GM23338 (cell line): ENCODE data around the gene TMPRSS6. TPM values are rescaled to one million over a fixed set of nuclear protein-coding genes. Genes with fewer than 3 reads are reported as not detected.

Source experiments
- ATAC-seq: fragments of 200-7000 bp; cut with Tn5 transposase; 3 replicates; pipeline ENCODE4 v1.9.1; 2020
- DNase-seq: peaks from one replicate; pipeline ENCODE4 v3.0.0-alpha.2; 2015; ENCODE audit warnings: low spot score
- H2AFZ ChIP-seq: fragments of 200-600 bp; sonication (generic); 2 replicates; pipeline ENCODE4 v1.8.0; 2016; ENCODE audit warnings: antibody characterized with exemption, mild to moderate bottlenecking, moderate library complexity
- H3F3A ChIP-seq: fragments of 200-600 bp; sonication (generic); replicated peaks from 2 replicates; pipeline ENCODE4 v1.8.0; 2017; ENCODE audit warnings: antibody characterized with exemption, mixed run types, low read depth
- H3K27ac ChIP-seq: fragments of 200-600 bp; sonication (generic); 2 replicates; pipeline ENCODE4 v1.6.1; 2016; ENCODE audit warnings: low read depth
- H3K27me3 ChIP-seq: fragments of 200-600 bp; sonication (generic); 2 replicates; pipeline ENCODE4 v1.8.0; 2016; ENCODE audit warnings: mild to moderate bottlenecking, mixed run types, moderate library complexity; ENCODE audit not compliant: insufficient read depth
- H3K36me3 ChIP-seq: fragments of 200-600 bp; sonication (generic); 2 replicates; pipeline ENCODE4 v1.8.0; 2016; ENCODE audit warnings: mild to moderate bottlenecking; ENCODE audit not compliant: insufficient read depth
- H3K4me1 ChIP-seq: fragments of 200-600 bp; sonication (generic); 2 replicates; pipeline ENCODE4 v1.8.0; 2016; ENCODE audit warnings: mild to moderate bottlenecking, moderate library complexity; ENCODE audit not compliant: insufficient read depth
- H3K4me2 ChIP-seq: fragments of 200-600 bp; sonication (generic); 2 replicates; pipeline ENCODE4 v1.7.1; 2017; ENCODE audit warnings: mixed run types
- H3K4me3 ChIP-seq: fragments of 200-600 bp; sonication (generic); 2 replicates; pipeline ENCODE4 v1.6.1; 2016; ENCODE audit warnings: mixed run types
- H3K79me2 ChIP-seq: fragments of 200-600 bp; sonication (generic); replicated peaks from 2 replicates; pipeline ENCODE4 v1.8.0; 2017; ENCODE audit warnings: mild to moderate bottlenecking; ENCODE audit not compliant: insufficient read depth
- H3K9me2 ChIP-seq: fragments of 200-600 bp; sonication (generic); 2 replicates; pipeline ENCODE4 v1.8.0; 2017; ENCODE audit not compliant: insufficient read depth
- H4K20me1 ChIP-seq: fragments of 200-600 bp; sonication (generic); replicated peaks from 2 replicates; pipeline ENCODE4 v1.8.0; 2017; ENCODE audit warnings: mild to moderate bottlenecking; ENCODE audit not compliant: insufficient read depth
- H3K27ac Mint-ChIP-seq: 2 replicates; pipeline ENCODE4 v1.8.0; 2020; ENCODE audit warnings: inconsistent platforms, mild to moderate bottlenecking, moderate library complexity, mixed read lengths
- H3K27me3 Mint-ChIP-seq: 3 replicates; pipeline ENCODE4 v1.8.0; 2022; ENCODE audit warnings: low read depth, mild to moderate bottlenecking, moderate library complexity, mixed read lengths, inconsistent platforms; ENCODE audit not compliant: insufficient read depth, poor library complexity
- H3K36me3 Mint-ChIP-seq: 3 replicates; pipeline ENCODE4 v1.8.0; 2021; ENCODE audit warnings: low read depth, mild to moderate bottlenecking, inconsistent platforms, moderate library complexity, mixed read lengths
- H3K4me1 Mint-ChIP-seq: 3 replicates; pipeline ENCODE4 v1.8.0; 2020; ENCODE audit warnings: mild to moderate bottlenecking, inconsistent platforms, mixed read lengths
- H3K4me3 Mint-ChIP-seq: 3 replicates; pipeline ENCODE4 v1.8.0; 2021; ENCODE audit warnings: moderate library complexity, mild to moderate bottlenecking, inconsistent platforms, mixed read lengths
- H3K9me3 Mint-ChIP-seq: 3 replicates; pipeline ENCODE4 v1.8.0; 2020; ENCODE audit warnings: moderate library complexity, mild to moderate bottlenecking, inconsistent platforms, mixed read lengths
- CREB1 ChIP-seq: fragments of 250-450 bp; sonication (Bioruptor Pico); IDR thresholded peaks from 2 replicates; pipeline ENCODE4 v1.5.0; 2020; ENCODE audit warnings: low read depth, mild to moderate bottlenecking, moderate library complexity
- EZH2 ChIP-seq: fragments of 200-600 bp; sonication (generic); IDR thresholded peaks from one replicate; pipeline ENCODE4 v1.8.0; 2017; ENCODE audit warnings: antibody characterized with exemption, mild to moderate bottlenecking, low read depth; ENCODE audit not compliant: unreplicated experiment
- EZH2phosphoT487 ChIP-seq: fragments of 200-600 bp; sonication (generic); IDR thresholded peaks from one replicate; pipeline ENCODE4 v1.8.1; 2018; ENCODE audit warnings: antibody characterized with exemption; ENCODE audit not compliant: unreplicated experiment
- JUNB ChIP-seq: IDR thresholded peaks from one replicate; pipeline ENCODE4 v1.6.1; 2016; ENCODE audit warnings: antibody characterized with exemption; ENCODE audit not compliant: unreplicated experiment
- NANOG ChIP-seq: IDR thresholded peaks from 2 replicates; pipeline ENCODE4 v1.6.1; 2016; ENCODE audit warnings: antibody characterized with exemption, borderline replicate concordance
- POLR2AphosphoS5 ChIP-seq: IDR thresholded peaks from 2 replicates; pipeline ENCODE4 v1.6.1; 2016; ENCODE audit warnings: antibody characterized with exemption, low read depth
- STAT1 ChIP-seq: IDR thresholded peaks from one replicate; pipeline ENCODE4 v1.6.1; 2016; ENCODE audit warnings: antibody characterized with exemption; ENCODE audit not compliant: unreplicated experiment
- ZNF114 ChIP-seq: fragments of 250-450 bp; sonication (Bioruptor Pico); IDR thresholded peaks from 2 replicates; pipeline ENCODE4 v1.5.0; 2020; ENCODE audit warnings: mild to moderate bottlenecking, moderate library complexity
- ZNF331 ChIP-seq: fragments of 250-450 bp; sonication (Bioruptor Pico); IDR thresholded peaks from 2 replicates; pipeline ENCODE4 v1.5.0; 2020; ENCODE audit warnings: low read depth, mild to moderate bottlenecking, moderate library complexity
- polyA plus RNA-seq: library from polyadenylated mRNA; unstranded; fragments of >200 nt; fragmentation: Nextera tagmentation; extraction: Ambion mirVana; gene quantifications from 2 replicates; pipeline ENCODE4 v1.2.1, GENCODE V29; 2016
- total RNA-seq: library from RNA; depleted of rRNA; stranded (reverse); fragments of >200 nt; shearing (Covaris generic); gene quantifications from 2 replicates; pipeline ENCODE4 v1.2.3, GENCODE V29; 2014
- TF ChIP-seq, protein P1 (sequence below): IDR thresholded peaks from one replicate; pipeline ENCODE4 v1.6.1; 2018; ENCODE audit warnings: antibody characterized with exemption; ENCODE audit not compliant: unreplicated experiment
- TF ChIP-seq, protein P2 (sequence below): fragments of 250-450 bp; sonication (Bioruptor Pico); IDR thresholded peaks from 2 replicates; pipeline ENCODE4 v1.5.0; 2020; ENCODE audit warnings: mild to moderate bottlenecking, moderate library complexity
- TF ChIP-seq, protein P3 (sequence below), 2 experiments: fragments of 200-600 bp in 1 of 2; sonication (generic) in 1 of 2; conservative IDR thresholded peaks; 2 replicates each; pipeline versions ENCODE4 v1.5.1 to v1.6.1; 2016 to 2017; ENCODE audit warnings: antibody characterized with exemption in 2 of 2, low read depth in 2 of 2, mild to moderate bottlenecking in 2 of 2, moderate library complexity in 1 of 2
- TF ChIP-seq, protein P4 (sequence below): IDR thresholded peaks from 2 replicates; pipeline ENCODE4 v1.6.1; 2016; ENCODE audit warnings: antibody characterized with exemption

The TMPRSS6 gene
- total and polyA plus RNA-seq, 2 experiments from 2014 or later: 0.13 TPM; not detected in 1

DNA sequence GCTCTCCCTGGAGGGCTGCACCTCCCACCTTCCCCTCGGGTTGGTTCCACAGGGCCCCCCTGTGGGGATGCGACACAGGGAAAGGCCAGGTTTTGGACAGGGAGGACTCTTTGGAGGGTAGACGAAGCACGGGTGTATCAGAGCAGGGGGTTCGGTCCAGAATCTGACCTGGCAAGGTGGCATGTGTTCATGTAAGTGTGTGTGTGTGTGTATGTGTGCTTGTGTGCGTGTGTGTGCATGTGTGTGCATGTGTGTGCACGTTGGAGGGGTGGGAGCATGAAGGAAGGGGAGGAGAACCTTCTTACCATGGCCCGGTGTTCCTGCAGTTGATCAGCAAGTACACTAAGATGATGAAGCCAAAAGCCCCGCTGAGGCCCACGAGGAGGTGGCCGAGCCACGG lies 25.5 kb upstream of the TMPRSS6 start:
- Histone ChIP-seq H3F3A (no peaks in the 10 kb centered on the region), H3K79me2 (no peaks in the 10 kb centered on the region), H2AFZ (no peak overlapping the region), H3K27ac (no peak overlapping the region), H3K27me3 (no peaks in the 10 kb centered on the region), H3K4me1 (no peaks in the 10 kb centered on the region), H3K36me3 (no peaks in the 10 kb centered on the region), H4K20me1 (no peaks in the 10 kb centered on the region), H3K4me3 (no peak overlapping the region), H3K4me2 (no peak overlapping the region), H3K9me2 (no peaks in the 10 kb centered on the region)
- no peak overlapping the region for H3K4me3 Mint-ChIP-seq
- H3K9me3 Mint-ChIP-seq: no peaks in the 10 kb centered on the region
- H3K27me3 Mint-ChIP-seq: peaks cover 15% of the 10 kb centered on the region
- H3K4me1 Mint-ChIP-seq: no peaks in the 10 kb centered on the region; the same call in 2 of the 3 replicates
- H3K27ac Mint-ChIP-seq: no peak overlapping the region
- no peaks in the 10 kb centered on the region; the same call in 2 of the 3 replicates for H3K36me3 Mint-ChIP-seq
- no peak for DNase-seq
- TF ChIP-seq, protein P1, sequence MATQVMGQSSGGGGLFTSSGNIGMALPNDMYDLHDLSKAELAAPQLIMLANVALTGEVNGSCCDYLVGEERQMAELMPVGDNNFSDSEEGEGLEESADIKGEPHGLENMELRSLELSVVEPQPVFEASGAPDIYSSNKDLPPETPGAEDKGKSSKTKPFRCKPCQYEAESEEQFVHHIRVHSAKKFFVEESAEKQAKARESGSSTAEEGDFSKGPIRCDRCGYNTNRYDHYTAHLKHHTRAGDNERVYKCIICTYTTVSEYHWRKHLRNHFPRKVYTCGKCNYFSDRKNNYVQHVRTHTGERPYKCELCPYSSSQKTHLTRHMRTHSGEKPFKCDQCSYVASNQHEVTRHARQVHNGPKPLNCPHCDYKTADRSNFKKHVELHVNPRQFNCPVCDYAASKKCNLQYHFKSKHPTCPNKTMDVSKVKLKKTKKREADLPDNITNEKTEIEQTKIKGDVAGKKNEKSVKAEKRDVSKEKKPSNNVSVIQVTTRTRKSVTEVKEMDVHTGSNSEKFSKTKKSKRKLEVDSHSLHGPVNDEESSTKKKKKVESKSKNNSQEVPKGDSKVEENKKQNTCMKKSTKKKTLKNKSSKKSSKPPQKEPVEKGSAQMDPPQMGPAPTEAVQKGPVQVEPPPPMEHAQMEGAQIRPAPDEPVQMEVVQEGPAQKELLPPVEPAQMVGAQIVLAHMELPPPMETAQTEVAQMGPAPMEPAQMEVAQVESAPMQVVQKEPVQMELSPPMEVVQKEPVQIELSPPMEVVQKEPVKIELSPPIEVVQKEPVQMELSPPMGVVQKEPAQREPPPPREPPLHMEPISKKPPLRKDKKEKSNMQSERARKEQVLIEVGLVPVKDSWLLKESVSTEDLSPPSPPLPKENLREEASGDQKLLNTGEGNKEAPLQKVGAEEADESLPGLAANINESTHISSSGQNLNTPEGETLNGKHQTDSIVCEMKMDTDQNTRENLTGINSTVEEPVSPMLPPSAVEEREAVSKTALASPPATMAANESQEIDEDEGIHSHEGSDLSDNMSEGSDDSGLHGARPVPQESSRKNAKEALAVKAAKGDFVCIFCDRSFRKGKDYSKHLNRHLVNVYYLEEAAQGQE: no peak
- no peak for TF ChIP-seq CREB1 (CRISPR knock-in tag)
- TF ChIP-seq, protein P2, sequence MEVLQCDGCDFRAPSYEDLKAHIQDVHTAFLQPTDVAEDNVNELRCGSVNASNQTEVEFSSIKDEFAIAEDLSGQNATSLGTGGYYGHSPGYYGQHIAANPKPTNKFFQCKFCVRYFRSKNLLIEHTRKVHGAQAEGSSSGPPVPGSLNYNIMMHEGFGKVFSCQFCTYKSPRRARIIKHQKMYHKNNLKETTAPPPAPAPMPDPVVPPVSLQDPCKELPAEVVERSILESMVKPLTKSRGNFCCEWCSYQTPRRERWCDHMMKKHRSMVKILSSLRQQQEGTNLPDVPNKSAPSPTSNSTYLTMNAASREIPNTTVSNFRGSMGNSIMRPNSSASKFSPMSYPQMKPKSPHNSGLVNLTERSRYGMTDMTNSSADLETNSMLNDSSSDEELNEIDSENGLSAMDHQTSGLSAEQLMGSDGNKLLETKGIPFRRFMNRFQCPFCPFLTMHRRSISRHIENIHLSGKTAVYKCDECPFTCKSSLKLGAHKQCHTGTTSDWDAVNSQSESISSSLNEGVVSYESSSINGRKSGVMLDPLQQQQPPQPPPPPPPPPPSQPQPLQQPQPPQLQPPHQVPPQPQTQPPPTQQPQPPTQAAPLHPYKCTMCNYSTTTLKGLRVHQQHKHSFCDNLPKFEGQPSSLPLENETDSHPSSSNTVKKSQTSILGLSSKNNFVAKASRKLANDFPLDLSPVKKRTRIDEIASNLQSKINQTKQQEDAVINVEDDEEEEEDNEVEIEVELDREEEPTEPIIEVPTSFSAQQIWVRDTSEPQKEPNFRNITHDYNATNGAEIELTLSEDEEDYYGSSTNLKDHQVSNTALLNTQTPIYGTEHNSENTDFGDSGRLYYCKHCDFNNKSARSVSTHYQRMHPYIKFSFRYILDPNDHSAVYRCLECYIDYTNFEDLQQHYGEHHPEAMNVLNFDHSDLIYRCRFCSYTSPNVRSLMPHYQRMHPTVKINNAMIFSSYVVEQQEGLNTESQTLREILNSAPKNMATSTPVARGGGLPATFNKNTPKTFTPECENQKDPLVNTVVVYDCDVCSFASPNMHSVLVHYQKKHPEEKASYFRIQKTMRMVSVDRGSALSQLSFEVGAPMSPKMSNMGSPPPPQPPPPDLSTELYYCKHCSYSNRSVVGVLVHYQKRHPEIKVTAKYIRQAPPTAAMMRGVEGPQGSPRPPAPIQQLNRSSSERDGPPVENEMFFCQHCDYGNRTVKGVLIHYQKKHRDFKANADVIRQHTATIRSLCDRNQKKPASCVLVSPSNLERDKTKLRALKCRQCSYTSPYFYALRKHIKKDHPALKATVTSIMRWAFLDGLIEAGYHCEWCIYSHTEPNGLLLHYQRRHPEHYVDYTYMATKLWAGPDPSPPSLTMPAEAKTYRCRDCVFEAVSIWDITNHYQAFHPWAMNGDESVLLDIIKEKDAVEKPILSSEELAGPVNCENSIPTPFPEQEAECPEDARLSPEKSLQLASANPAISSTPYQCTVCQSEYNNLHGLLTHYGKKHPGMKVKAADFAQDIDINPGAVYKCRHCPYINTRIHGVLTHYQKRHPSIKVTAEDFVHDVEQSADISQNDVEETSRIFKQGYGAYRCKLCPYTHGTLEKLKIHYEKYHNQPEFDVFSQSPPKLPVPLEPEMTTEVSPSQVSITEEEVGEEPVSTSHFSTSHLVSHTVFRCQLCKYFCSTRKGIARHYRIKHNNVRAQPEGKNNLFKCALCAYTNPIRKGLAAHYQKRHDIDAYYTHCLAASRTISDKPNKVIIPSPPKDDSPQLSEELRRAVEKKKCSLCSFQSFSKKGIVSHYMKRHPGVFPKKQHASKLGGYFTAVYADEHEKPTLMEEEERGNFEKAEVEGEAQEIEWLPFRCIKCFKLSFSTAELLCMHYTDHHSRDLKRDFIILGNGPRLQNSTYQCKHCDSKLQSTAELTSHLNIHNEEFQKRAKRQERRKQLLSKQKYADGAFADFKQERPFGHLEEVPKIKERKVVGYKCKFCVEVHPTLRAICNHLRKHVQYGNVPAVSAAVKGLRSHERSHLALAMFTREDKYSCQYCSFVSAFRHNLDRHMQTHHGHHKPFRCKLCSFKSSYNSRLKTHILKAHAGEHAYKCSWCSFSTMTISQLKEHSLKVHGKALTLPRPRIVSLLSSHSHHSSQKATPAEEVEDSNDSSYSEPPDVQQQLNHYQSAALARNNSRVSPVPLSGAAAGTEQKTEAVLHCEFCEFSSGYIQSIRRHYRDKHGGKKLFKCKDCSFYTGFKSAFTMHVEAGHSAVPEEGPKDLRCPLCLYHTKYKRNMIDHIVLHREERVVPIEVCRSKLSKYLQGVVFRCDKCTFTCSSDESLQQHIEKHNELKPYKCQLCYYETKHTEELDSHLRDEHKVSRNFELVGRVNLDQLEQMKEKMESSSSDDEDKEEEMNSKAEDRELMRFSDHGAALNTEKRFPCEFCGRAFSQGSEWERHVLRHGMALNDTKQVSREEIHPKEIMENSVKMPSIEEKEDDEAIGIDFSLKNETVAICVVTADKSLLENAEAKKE: no peak
- no peak for TF ChIP-seq EZH2phosphoT487
- TF ChIP-seq ZNF114 (CRISPR knock-in tag): no peak
- TF ChIP-seq POLR2AphosphoS5: no peak
- no peak for TF ChIP-seq STAT1
- TF ChIP-seq, protein P3, sequence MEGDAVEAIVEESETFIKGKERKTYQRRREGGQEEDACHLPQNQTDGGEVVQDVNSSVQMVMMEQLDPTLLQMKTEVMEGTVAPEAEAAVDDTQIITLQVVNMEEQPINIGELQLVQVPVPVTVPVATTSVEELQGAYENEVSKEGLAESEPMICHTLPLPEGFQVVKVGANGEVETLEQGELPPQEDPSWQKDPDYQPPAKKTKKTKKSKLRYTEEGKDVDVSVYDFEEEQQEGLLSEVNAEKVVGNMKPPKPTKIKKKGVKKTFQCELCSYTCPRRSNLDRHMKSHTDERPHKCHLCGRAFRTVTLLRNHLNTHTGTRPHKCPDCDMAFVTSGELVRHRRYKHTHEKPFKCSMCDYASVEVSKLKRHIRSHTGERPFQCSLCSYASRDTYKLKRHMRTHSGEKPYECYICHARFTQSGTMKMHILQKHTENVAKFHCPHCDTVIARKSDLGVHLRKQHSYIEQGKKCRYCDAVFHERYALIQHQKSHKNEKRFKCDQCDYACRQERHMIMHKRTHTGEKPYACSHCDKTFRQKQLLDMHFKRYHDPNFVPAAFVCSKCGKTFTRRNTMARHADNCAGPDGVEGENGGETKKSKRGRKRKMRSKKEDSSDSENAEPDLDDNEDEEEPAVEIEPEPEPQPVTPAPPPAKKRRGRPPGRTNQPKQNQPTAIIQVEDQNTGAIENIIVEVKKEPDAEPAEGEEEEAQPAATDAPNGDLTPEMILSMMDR (conservative IDR thresholded peaks at IDR 0.05; ENCODE audit: low read depth in 2 of 2): no peak
- TF ChIP-seq NANOG: no peak
- no peak for TF ChIP-seq JUNB
- TF ChIP-seq, protein P4, sequence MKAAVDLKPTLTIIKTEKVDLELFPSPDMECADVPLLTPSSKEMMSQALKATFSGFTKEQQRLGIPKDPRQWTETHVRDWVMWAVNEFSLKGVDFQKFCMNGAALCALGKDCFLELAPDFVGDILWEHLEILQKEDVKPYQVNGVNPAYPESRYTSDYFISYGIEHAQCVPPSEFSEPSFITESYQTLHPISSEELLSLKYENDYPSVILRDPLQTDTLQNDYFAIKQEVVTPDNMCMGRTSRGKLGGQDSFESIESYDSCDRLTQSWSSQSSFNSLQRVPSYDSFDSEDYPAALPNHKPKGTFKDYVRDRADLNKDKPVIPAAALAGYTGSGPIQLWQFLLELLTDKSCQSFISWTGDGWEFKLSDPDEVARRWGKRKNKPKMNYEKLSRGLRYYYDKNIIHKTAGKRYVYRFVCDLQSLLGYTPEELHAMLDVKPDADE: no peak
- TF ChIP-seq ZNF331 (CRISPR knock-in tag): no peak
- TF ChIP-seq EZH2: no peak
- ATAC-seq: no peak
